ENCODE results near the gene ABCC1. TPM values are rescaled to one million over a fixed set of nuclear protein-coding genes. Genes with fewer than 3 reads are reported as not detected.
A peak's percentile ranks its signal among the peaks of the same experiment; 100 is the strongest.

Gene ABCC1
- total RNA-seq, 2 donors from 2014 or later: 33.4 to 87.7 TPM

- no peak for TF ChIP-seq POLR2A (IDR thresholded peaks at IDR 0.05)
- no peak for TF ChIP-seq POLR2AphosphoS5 (IDR thresholded peaks at IDR 0.05)
- TF ChIP-seq CTCF (IDR thresholded peaks at IDR 0.05): no peak
- H3K9me3 ChIP-seq: no peaks in the 10 kb centered on the region
- no peaks in the 10 kb centered on the region for H3K36me3 ChIP-seq
- peaks cover under 1% of the 10 kb centered on the region for H3K4me1 ChIP-seq (replicated peaks)
- H3K27ac ChIP-seq: peak overlapping the region in 1 of 2 donors; percentile 41
- no peak overlapping the region for H3K4me3 ChIP-seq
- no peak for DNase-seq (ENCODE audit: low spot score)
- WGBS: 64% methylated on average over 8 of the region's 8 CpGs
- intact Hi-C loops (cut with DNase I): no loop called here
- H3K27me3 ChIP-seq (replicated peaks; ENCODE audit: insufficient read depth): no peaks in the 10 kb centered on the region
These were observed 87.0 kb downstream of the ABCC1 start for GRCh38 chr16:16036359-16036792.

DNA sequence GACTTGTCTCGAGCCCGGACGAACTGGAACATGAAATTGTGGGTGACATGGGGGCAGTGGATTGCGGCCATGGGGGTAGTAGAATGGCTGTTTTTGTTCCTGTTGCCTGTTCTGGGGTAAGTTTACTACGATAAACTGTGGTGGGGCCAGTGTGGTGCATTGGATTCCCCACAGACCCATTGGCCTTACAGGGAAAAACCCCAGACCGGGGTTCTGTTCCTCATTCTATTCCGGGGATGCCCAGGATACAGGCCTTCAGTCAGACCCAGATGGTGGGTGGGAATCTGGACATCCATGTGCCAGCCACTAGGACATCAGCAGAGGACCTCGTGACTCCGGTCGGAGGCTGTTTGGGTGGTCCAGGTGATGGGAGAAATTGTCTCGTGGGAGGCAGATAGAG is 88.1 kb downstream of the ABCC1 start:
- H3K4me3 ChIP-seq: no peak overlapping the region
- intact Hi-C loops (cut with DNase I): no loop called here
- whole genome bisulfite sequencing: 93% methylated on average over 11 of the region's 11 CpGs
- no peaks in the 10 kb centered on the region for H3K9me3 ChIP-seq
- H3K27me3 ChIP-seq (replicated peaks; ENCODE audit: insufficient read depth): no peaks in the 10 kb centered on the region
- TF ChIP-seq CTCF (IDR thresholded peaks at IDR 0.05): no peak
- no peak for TF ChIP-seq POLR2A (IDR thresholded peaks at IDR 0.05)
- TF ChIP-seq POLR2AphosphoS5 (IDR thresholded peaks at IDR 0.05): no peak
- no peaks in the 10 kb centered on the region for H3K36me3 ChIP-seq
- peak overlapping the region in 1 of 2 donors; percentile 12 for H3K27ac ChIP-seq
- H3K4me1 ChIP-seq (replicated peaks): peaks cover 6% of the 10 kb centered on the region
- no peak for DNase-seq (ENCODE audit: low spot score)

DNA sequence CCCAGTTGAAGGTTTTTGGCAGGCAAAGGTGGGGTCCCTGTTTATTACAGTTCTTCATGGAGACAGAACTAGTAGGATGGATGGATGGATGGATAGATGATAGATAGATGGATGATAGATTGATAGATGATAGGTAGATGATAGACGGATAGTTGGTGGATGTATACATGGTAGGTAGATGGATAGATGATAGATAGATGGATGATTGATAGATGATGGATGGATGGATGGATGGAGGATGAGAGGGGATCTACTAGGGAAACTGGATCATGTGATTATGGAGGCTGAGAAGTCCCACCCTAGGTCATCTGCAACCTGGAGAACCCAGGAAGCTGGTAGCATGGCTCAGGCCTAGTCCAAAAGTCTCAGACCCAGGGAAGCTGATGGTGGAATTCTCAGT is 88.6 kb downstream of the ABCC1 start:
- H3K27ac ChIP-seq: no peak overlapping the region

GRCh38 chr16:16038950-16039349 is 89.5 kb downstream of the ABCC1 start:
- intact Hi-C loops (cut with DNase I): no loop called here
- H3K27ac ChIP-seq: no peak overlapping the region
- WGBS: 76% methylated on average over 6 of the region's 6 CpGs

More for the DNA sequence above, 88.6 kb downstream of the ABCC1 start:
- WGBS: 93% methylated on average over 1 of the region's 1 CpG
- no peak for DNase-seq (ENCODE audit: low spot score)
- no peaks in the 10 kb centered on the region for H3K36me3 ChIP-seq
- H3K9me3 ChIP-seq: no peaks in the 10 kb centered on the region
- intact Hi-C loops (cut with DNase I): no loop called here
- peaks cover 6% of the 10 kb centered on the region for H3K4me1 ChIP-seq (replicated peaks)
- no peaks in the 10 kb centered on the region for H3K27me3 ChIP-seq (replicated peaks; ENCODE audit: insufficient read depth)
- TF ChIP-seq POLR2A (IDR thresholded peaks at IDR 0.05): no peak
- TF ChIP-seq POLR2AphosphoS5 (IDR thresholded peaks at IDR 0.05): no peak
- TF ChIP-seq CTCF (IDR thresholded peaks at IDR 0.05): no peak
- H3K4me3 ChIP-seq: no peak overlapping the region

More at GRCh38 chr16:16038950-16039349, 89.5 kb downstream of the ABCC1 start:
- no peaks in the 10 kb centered on the region for H3K36me3 ChIP-seq
- no peaks in the 10 kb centered on the region for H3K27me3 ChIP-seq (replicated peaks; ENCODE audit: insufficient read depth)
- no peak overlapping the region for H3K4me3 ChIP-seq
- no peak for DNase-seq (ENCODE audit: low spot score)
- TF ChIP-seq CTCF (IDR thresholded peaks at IDR 0.05): no peak
- no peak for TF ChIP-seq POLR2A (IDR thresholded peaks at IDR 0.05)
- TF ChIP-seq POLR2AphosphoS5 (IDR thresholded peaks at IDR 0.05): no peak
- no peaks in the 10 kb centered on the region for H3K9me3 ChIP-seq
- peaks cover 6% of the 10 kb centered on the region for H3K4me1 ChIP-seq (replicated peaks)
